HuH-7 (cell line): ENCODE measurements around the gene TBATA.

Experiments
- DNase-seq: peaks from one replicate; pipeline ENCODE4 v3.0.0; 2011; ENCODE audit warnings: low spot score

The TBATA gene

GRCh38 chr10:70742537-70743429 is 42.4 kb downstream of the TBATA start:
- no peak for DNase-seq

- DNase-seq, result no peak
These were observed 44.5 kb downstream of the TBATA start for GRCh38 chr10:70740406-70741288.

GRCh38 chr10:70738761-70739121 is 46.4 kb downstream of the TBATA start:
- no peak for DNase-seq

GRCh38 chr10:70738006-70738760 is 47.0 kb downstream of the TBATA start:
- peak; percentile 13 for DNase-seq

DNA sequence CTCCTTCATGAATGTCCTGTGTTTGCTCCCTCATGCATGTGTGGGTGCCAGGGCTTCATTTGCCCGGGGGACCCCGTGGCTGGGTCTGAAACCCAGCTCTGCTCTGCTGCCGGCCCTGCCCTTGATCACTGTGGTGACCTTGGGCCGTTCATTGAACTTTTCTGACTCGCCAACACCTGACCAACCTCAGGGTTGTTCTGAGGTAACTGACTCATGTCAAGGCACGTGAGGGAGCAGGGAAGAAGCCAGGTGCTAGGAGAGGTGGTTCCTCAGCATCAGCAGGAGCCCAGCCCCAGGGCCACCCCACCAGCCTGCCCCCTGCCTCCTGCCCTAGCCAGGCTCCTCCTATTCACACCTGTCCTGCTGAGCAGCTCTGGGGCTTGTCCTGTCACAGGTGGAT is 47.9 kb downstream of the TBATA start:
- DNase-seq, result no peak

GRCh38 chr10:70736525-70736924 is 48.7 kb downstream of the TBATA start:
- no peak for DNase-seq

GRCh38 chr10:70735161-70735560 is 50.0 kb downstream of the TBATA start:
- DNase-seq, result no peak

GRCh38 chr10:70733051-70733450 is 52.1 kb downstream of the TBATA start:
- DNase-seq, result no peak

DNA sequence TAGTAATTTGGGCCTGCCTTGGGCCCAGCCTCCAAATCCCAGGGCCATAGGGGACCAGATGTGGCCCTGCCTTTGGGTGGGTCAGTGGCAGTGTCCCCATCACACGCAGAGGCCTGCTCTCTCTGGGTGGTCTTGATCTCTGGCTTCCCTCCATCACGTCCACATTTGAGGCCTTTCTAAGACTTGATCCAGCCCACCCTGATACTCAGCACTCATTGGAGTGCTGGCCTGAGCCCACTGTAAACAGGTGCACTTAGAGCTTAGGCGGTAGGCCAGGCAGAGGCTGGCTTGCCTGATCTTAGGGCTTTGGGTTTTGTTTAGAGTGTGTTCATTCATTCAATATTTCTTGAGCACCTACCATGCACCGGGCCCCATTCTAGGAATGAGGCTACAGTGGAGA is 52.6 kb downstream of the TBATA start:
- DNase-seq, result no peak

DNA sequence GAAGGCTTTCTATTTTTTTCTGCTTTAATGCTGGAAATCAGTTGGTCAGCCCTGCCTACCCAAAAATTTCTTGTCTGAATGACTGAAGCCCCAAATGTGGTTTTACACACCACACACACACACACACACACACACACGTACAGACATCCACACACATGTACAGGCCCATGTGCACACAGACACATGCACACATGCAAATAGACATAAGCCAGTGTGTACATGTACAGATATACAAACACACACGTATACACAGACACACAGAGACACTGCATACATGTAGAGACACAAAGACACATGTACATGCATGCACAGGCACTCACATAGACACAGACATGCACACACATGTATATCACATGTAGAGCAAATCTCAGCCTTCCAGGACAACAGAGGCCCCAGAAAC is 54.2 kb downstream of the TBATA start:
- DNase-seq, result no peak

DNA sequence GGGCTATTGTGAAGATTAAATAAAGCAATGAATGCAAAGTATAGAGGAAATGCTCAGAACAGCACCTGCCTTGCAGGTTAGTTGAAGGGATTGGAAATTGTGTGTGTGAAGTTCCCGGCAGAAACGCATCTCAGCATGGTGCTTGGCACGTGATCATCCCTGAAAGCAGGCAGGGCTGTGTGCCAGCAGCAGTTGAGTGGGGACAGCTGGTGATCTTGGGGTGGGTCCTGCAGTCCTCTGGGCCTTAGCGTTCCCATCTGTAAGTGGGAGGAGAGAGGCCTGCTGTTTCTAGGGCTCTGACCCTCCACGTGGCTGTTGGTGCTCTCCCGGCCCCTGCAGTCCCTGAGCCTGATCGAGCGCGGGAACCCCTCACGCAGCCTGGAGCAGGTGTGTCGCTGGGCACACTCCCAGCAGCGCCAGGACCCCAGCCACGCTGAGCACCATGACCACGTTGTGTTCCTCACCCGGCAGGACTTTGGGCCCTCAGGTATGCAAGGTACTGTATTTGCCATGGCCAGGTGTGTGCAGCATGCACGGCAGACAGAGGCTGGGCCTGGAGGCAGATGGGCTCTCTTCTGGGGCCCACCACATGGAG is 55.3 kb downstream of the TBATA start:
- no peak for DNase-seq

- no peak for DNase-seq
These were observed 56.8 kb downstream of the TBATA start for GRCh38 chr10:70728328-70728727.

DNA sequence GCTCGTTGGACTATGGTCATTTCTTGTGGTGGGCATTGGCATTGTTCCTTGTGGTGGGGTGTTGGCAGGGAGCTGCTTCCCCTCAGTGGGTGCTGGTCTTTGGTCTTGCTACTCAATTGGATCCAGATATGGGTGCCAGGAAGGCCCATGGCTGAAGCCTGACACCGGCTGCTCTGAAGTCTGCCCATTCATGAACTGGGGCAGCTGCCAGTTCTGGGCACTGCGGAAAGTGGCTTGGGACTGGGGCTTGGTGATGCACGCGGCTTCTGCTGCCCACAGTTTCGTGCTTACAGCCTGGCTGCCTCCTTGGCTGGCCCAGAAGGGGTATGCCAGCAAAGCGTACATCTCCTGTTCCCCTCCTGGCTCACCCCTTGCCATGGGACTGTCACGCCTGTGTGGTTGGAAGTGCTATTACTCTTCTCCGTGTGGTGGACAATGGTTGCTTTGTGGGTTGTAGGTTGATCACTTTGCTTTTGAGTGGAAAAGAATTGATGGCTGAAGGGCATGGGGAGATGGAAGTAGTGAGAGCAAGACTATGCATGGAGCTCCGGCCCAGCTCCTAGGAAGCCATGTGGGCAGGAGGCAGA is 58.2 kb downstream of the TBATA start:
- no peak for DNase-seq

GRCh38 chr10:70723771-70724170 is 61.4 kb downstream of the TBATA start:
- no peak for DNase-seq

GRCh38 chr10:70722820-70723424 is 62.3 kb downstream of the TBATA start:
- no peak for DNase-seq
